ENCODE measurements around the gene STAT6. TPM values are rescaled to one million over a fixed set of nuclear protein-coding genes. Genes with fewer than 3 reads are reported as not detected.
A peak's percentile ranks its signal among the peaks of the same experiment; 100 is the strongest.

Gene STAT6
- total RNA-seq, 1 experiment from 2014 or later = 44.4 TPM

DNA sequence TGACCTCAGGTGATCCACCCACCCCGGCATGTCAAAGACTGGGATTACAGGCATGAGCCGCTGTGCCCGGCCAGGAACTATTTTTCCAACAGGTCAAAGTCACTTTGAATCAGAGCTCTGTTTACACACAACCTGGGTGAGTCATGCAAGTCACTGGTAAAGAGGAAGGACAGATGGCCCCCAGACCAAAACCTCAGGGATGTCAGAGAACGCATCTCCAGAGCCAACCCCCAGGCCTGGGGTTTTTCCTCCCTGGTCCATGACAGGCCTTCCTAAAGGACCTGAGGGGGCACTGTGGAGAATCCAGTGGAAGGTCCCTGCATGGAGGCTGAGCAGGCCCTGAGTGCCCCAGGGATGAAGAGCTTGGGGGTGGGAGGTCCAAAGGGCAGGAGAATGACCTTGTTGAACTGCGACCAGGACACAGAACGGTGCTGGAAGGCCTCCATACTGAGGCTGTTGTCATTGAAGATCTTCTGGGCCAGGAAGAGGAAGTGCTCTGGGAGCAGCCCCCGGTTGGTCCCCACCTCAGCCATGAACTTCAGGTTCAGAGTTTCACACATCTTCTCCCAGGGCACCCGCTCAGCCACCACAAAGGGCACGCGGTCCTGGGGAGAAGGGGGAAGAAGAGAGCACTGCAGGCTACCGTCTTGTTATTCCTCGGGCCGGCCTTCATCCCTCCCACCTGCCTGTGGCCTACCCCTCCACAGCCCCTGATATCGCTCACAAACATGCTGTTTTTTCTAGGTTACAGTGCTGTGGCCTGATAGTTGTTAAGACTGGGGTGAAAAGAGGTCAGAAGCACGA, 9.1 kb downstream of the STAT6 start:
- no peaks in the 10 kb centered on the region; a peak in 1 of 4 replicates for H3K4me1 Mint-ChIP-seq
- TF ChIP-seq, protein P1, sequence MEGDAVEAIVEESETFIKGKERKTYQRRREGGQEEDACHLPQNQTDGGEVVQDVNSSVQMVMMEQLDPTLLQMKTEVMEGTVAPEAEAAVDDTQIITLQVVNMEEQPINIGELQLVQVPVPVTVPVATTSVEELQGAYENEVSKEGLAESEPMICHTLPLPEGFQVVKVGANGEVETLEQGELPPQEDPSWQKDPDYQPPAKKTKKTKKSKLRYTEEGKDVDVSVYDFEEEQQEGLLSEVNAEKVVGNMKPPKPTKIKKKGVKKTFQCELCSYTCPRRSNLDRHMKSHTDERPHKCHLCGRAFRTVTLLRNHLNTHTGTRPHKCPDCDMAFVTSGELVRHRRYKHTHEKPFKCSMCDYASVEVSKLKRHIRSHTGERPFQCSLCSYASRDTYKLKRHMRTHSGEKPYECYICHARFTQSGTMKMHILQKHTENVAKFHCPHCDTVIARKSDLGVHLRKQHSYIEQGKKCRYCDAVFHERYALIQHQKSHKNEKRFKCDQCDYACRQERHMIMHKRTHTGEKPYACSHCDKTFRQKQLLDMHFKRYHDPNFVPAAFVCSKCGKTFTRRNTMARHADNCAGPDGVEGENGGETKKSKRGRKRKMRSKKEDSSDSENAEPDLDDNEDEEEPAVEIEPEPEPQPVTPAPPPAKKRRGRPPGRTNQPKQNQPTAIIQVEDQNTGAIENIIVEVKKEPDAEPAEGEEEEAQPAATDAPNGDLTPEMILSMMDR (conservative IDR thresholded peaks at IDR 0.05) = no peak

More for the DNA sequence above, 9.1 kb downstream of the STAT6 start:
- Mint-ChIP-seq H3K4me3 (no peak overlapping the region), H3K36me3 (ENCODE audit: insufficient read depth in 1 of 3, low read depth in 3 of 3) (peaks cover 2 to 55% (median 53%) of the 10 kb centered on the region in 3 experiments), H3K27me3 (ENCODE audit: low read depth) (no peaks in the 10 kb centered on the region), H3K9me3 (no peaks in the 10 kb centered on the region), H3K27ac (peak overlapping the region in 2 of 3 experiments; percentile 44 to 72; a peak in 2 of 7 replicates)
- Histone ChIP-seq H3K9ac (ENCODE audit: extremely low read depth, insufficient read length, low read length) (no peak overlapping the region), H2AFZ (ENCODE audit: low read length) (no peak overlapping the region), H2AK5ac (ENCODE audit: insufficient read length, low read length) (no peak overlapping the region), H3K18ac (ENCODE audit: insufficient read length, low read depth, low read length) (peak overlapping the region; percentile 28), H4K20me1 (ENCODE audit: control insufficient read depth, insufficient read depth, insufficient read length) (no peaks in the 10 kb centered on the region), H3K4ac (ENCODE audit: low read depth, low read length) (no peak overlapping the region), H3K9me3 (ENCODE audit: control insufficient read depth, low read depth, low read length) (no peaks in the 10 kb centered on the region), H2BK5ac (ENCODE audit: insufficient read length, low read length) (no peak overlapping the region), H3T11ph (ENCODE audit: low read length) (no peak overlapping the region), H3K79me2 (ENCODE audit: insufficient read depth, low read length) (no peaks in the 10 kb centered on the region), H3K23me2 (ENCODE audit: insufficient read length, low read depth, low read length, poor library complexity, severe bottlenecking) (no peaks in the 10 kb centered on the region), H3K27me3 (ENCODE audit: insufficient read depth, low read length) (no peaks in the 10 kb centered on the region), H3K4me2 (ENCODE audit: insufficient read depth, insufficient read length, low read length) (no peak overlapping the region), H2BK20ac (ENCODE audit: low read depth, low read length, poor library complexity, severe bottlenecking) (no peak overlapping the region), H3K4me1 (ENCODE audit: insufficient read depth, low read length) (no peaks in the 10 kb centered on the region), H3K79me1 (ENCODE audit: insufficient read depth, low read depth, low read length, poor library complexity, severe bottlenecking) (no peaks in the 10 kb centered on the region), H3K23ac (ENCODE audit: insufficient read length, low read depth, low read length) (no peak overlapping the region), H3K56ac (ENCODE audit: insufficient read length, low read depth, low read length) (no peak overlapping the region), H4K91ac (ENCODE audit: insufficient read length, low read depth, low read length) (no peak overlapping the region), H4K8ac (replicated peaks; ENCODE audit: insufficient read length, low read depth, low read length) (no peak overlapping the region), H3K27ac (ENCODE audit: insufficient read length, low read depth, low read length) (no peak overlapping the region), H3K14ac (ENCODE audit: insufficient read depth, low read length) (no peak overlapping the region), H2BK15ac (ENCODE audit: low read depth, low read length) (no peak overlapping the region), H2BK120ac (ENCODE audit: low read depth, low read length, poor library complexity, severe bottlenecking) (no peak overlapping the region), H2BK12ac (ENCODE audit: insufficient read length, low read depth, low read length) (no peak overlapping the region), H4K5ac (ENCODE audit: insufficient read length, low read depth, low read length) (no peak overlapping the region)
- no peak for DNase-seq
- no CpG with 5 or more reads among the region's 15 CpGs for WGBS (ENCODE audit: extremely low coverage, insufficient read length, low lambda C conversion rate)
